Ishikawa (cell line): ENCODE results near the gene NTMT1.
A peak's percentile ranks its signal among the peaks of the same experiment; 100 is the strongest.

ENCODE experiments used
- CEBPB ChIP-seq: IDR thresholded peaks from 2 replicates; pipeline ENCODE4 v1.6.1; 2012
- CREB1 ChIP-seq: IDR thresholded peaks from 2 replicates; pipeline ENCODE4 v1.6.1; 2012; ENCODE audit warnings: low read depth
- EGR1 ChIP-seq: IDR thresholded peaks from 2 replicates; pipeline ENCODE4 v1.6.1; 2012
- EP300 ChIP-seq: IDR thresholded peaks from 2 replicates; pipeline ENCODE4 v1.6.1; 2012; ENCODE audit warnings: borderline replicate concordance
- FOXM1 ChIP-seq: IDR thresholded peaks from 2 replicates; pipeline ENCODE4 v1.6.1; 2012; ENCODE audit warnings: low read depth, borderline replicate concordance
- MAX ChIP-seq: IDR thresholded peaks from 2 replicates; pipeline ENCODE4 v1.6.1; 2012
- NFIC ChIP-seq: IDR thresholded peaks from 2 replicates; pipeline ENCODE4 v1.6.1; 2012
- RAD21 ChIP-seq: IDR thresholded peaks from 2 replicates; pipeline ENCODE4 v1.6.1; 2012; ENCODE audit warnings: low read depth
- REST ChIP-seq: IDR thresholded peaks from 2 replicates; pipeline ENCODE4 v1.6.1; 2012; ENCODE audit warnings: low read depth, mild to moderate bottlenecking
- TAF1 ChIP-seq: IDR thresholded peaks from 2 replicates; pipeline ENCODE4 v1.6.1; 2012; ENCODE audit warnings: low read depth, mild to moderate bottlenecking
- TEAD4 ChIP-seq: IDR thresholded peaks from 2 replicates; pipeline ENCODE4 v1.6.1; 2012
- USF1 ChIP-seq: IDR thresholded peaks from 2 replicates; pipeline ENCODE4 v1.6.1; 2012
- YY1 ChIP-seq: IDR thresholded peaks from 2 replicates; pipeline ENCODE4 v1.6.1; 2012; ENCODE audit warnings: low read depth
- ZBTB7A ChIP-seq: IDR thresholded peaks from 2 replicates; pipeline ENCODE4 v1.6.1; 2012; ENCODE audit warnings: low read depth

- TF ChIP-seq RAD21 (no peak), EP300 (no peak), CEBPB (no peak), FOXM1 (no peak), YY1 (no peak), TEAD4 (no peak), EGR1 (0 out of 2 replicates have a peak, but pooled peaks have one; percentile 43), MAX (peak; percentile 50), REST (no peak), NFIC (no peak), ZBTB7A (peak; percentile 69), TAF1 (peak; percentile 10; the same call in 1 of the 2 replicates), USF1 (no peak), CREB1 (no peak)
These were observed 5.9 kb upstream of the NTMT1 start for GRCh38 chr9:129619787-129620668.
